IMR-90 (cell line): ENCODE measurements around the gene TTLL11. TPM values are rescaled to one million over a fixed set of nuclear protein-coding genes. Genes with fewer than 3 reads are reported as not detected.

Experiments used
- ATAC-seq: fragments of 200-7000 bp; cut with Tn5 transposase; 2 replicates; pipeline ENCODE4 v1.9.1; 2020; ENCODE audit warnings: low read depth, mild to moderate bottlenecking, moderate library complexity
- BruUV-seq: library from RNA; stranded (reverse); fragments of 400-500 nt; replicated peaks from 2 replicates; lab custom pipeline; 2021; lab: Mats Ljungman, UMichigan
- CTCF ChIA-PET: fragments of 300-600 bp; formaldehyde crosslinking; extraction: SDS; loops from one replicate; lab custom pipeline; 2021; ENCODE audit warnings: antibody characterized with exemption; lab: Yijun Ruan, JAX
- POLR2A ChIA-PET: fragments of 300-600 bp; sonication (Branson Sonifier 250); formaldehyde crosslinking; loops from one replicate; lab custom pipeline; 2022; ENCODE audit warnings: antibody characterized with exemption; ENCODE audit not compliant: unreplicated experiment; lab: Charles Lee
- DNase-seq: peaks from one replicate; pipeline ENCODE4 v3.0.0; 2013
- H2AFZ ChIP-seq: replicated peaks from 2 replicates; pipeline ENCODE3; 2013; ENCODE audit warnings: low read length, mild to moderate bottlenecking; ENCODE audit not compliant: poor library complexity
- H2AK5ac ChIP-seq: 2 replicates; pipeline ENCODE4 v1.6.1; 2013; ENCODE audit warnings: low read depth, low read length, inconsistent platforms
- H2AK9ac ChIP-seq: replicated peaks from 2 replicates; pipeline ENCODE3; 2013; ENCODE audit warnings: mild to moderate bottlenecking, low read depth, low read length, moderate library complexity; ENCODE audit not compliant: poor library complexity
- H2BK120ac ChIP-seq: 2 replicates; pipeline ENCODE4 v1.6.1; 2013; ENCODE audit warnings: low read depth, low read length, inconsistent platforms
- H2BK15ac ChIP-seq: 3 replicates; pipeline ENCODE4 v1.6.1; 2013; ENCODE audit warnings: low read depth, low read length, inconsistent platforms
- H2BK20ac ChIP-seq: 2 replicates; pipeline ENCODE4 v1.6.1; 2013; ENCODE audit warnings: low read depth, mild to moderate bottlenecking, inconsistent platforms, low read length, moderate library complexity
- H2BK5ac ChIP-seq: 2 replicates; pipeline ENCODE4 v1.6.1; 2013; ENCODE audit warnings: mild to moderate bottlenecking, low read depth, low read length, inconsistent platforms; ENCODE audit not compliant: poor library complexity, severe bottlenecking
- H3K14ac ChIP-seq: replicated peaks from 2 replicates; pipeline ENCODE4 v1.6.1; 2013; ENCODE audit warnings: low read depth, low read length, inconsistent platforms
- H3K18ac ChIP-seq: 2 replicates; pipeline ENCODE4 v1.6.1; 2013; ENCODE audit warnings: low read depth, low read length, control low read depth
- H3K23ac ChIP-seq: 2 replicates; pipeline ENCODE4 v1.6.1; 2013; ENCODE audit warnings: low read depth, low read length, inconsistent platforms
- H3K27ac ChIP-seq: 2 replicates; pipeline ENCODE4 v1.5.1; 2013; ENCODE audit warnings: mild to moderate bottlenecking, control low read depth, low read length; ENCODE audit not compliant: insufficient read depth
- H3K27me3 ChIP-seq: 2 replicates; pipeline ENCODE4 v1.6.1; 2013; ENCODE audit warnings: low read length; ENCODE audit not compliant: control insufficient read depth, insufficient read depth
- H3K36me3 ChIP-seq: 2 replicates; pipeline ENCODE4 v1.6.1; 2013; ENCODE audit warnings: low read length, mixed read lengths; ENCODE audit not compliant: control insufficient read depth, insufficient read depth
- H3K4ac ChIP-seq: 2 replicates; pipeline ENCODE4 v1.6.1; 2013; ENCODE audit warnings: low read depth, low read length, inconsistent platforms
- H3K4me1 ChIP-seq: 2 replicates; pipeline ENCODE4 v1.6.1; 2013; ENCODE audit warnings: low read length, mixed read lengths; ENCODE audit not compliant: control insufficient read depth, insufficient read depth
- H3K4me2 ChIP-seq: 2 replicates; pipeline ENCODE4 v1.6.1; 2013; ENCODE audit warnings: low read depth, mild to moderate bottlenecking, control low read depth, low read length, moderate library complexity
- H3K4me3 ChIP-seq: 2 replicates; pipeline ENCODE4 v1.5.1; 2013; ENCODE audit warnings: low read depth, mild to moderate bottlenecking, control low read depth, low read length, moderate library complexity; ENCODE audit not compliant: insufficient read depth
- H3K56ac ChIP-seq: 2 replicates; pipeline ENCODE4 v1.6.1; 2013; ENCODE audit warnings: low read length, inconsistent platforms; ENCODE audit not compliant: insufficient read depth; ENCODE audit errors: extremely low read depth
- H3K79me1 ChIP-seq, 2 experiments: 2 replicates each; pipeline ENCODE4 v1.6.1; 2013; ENCODE audit warnings: low read length in 2 of 2, inconsistent platforms in 1 of 2, low read depth in 1 of 2
- H3K9ac ChIP-seq: 2 replicates; pipeline ENCODE4 v1.6.1; 2013; ENCODE audit warnings: low read depth, low read length, control low read depth
- H3K9me1 ChIP-seq: 2 replicates; pipeline ENCODE4 v1.6.1; 2013; ENCODE audit warnings: low read length, inconsistent platforms; ENCODE audit not compliant: insufficient read depth
- H3K9me3 ChIP-seq: 2 replicates; pipeline ENCODE4 v1.6.1; 2013; ENCODE audit warnings: low read length; ENCODE audit not compliant: control insufficient read depth, insufficient read depth
- H4K20me1 ChIP-seq: 2 replicates; pipeline ENCODE4 v1.6.1; 2013; ENCODE audit warnings: low read length, inconsistent platforms; ENCODE audit not compliant: insufficient read depth
- H4K5ac ChIP-seq: 2 replicates; pipeline ENCODE4 v1.6.1; 2013; ENCODE audit warnings: mild to moderate bottlenecking, low read depth, low read length, control low read depth
- H4K8ac ChIP-seq, 2 experiments: 2 replicates each; pipeline ENCODE4 v1.6.1; 2013; ENCODE audit warnings: low read depth in 2 of 2, low read length in 2 of 2, control low read depth in 1 of 2, inconsistent platforms in 1 of 2
- H4K91ac ChIP-seq: 2 replicates; pipeline ENCODE4 v1.6.1; 2013; ENCODE audit warnings: low read depth, low read length, inconsistent platforms; ENCODE audit not compliant: insufficient read depth
- BHLHE40 ChIP-seq: fragments of 150-350 bp; IDR thresholded peaks from 2 replicates; pipeline ENCODE4 v1.6.1; 2016; ENCODE audit warnings: mild to moderate bottlenecking, low read depth, low read length
- CEBPB ChIP-seq: IDR thresholded peaks from 2 replicates; pipeline ENCODE4 v1.6.1; 2012; ENCODE audit warnings: low read depth, low read length, improper control_type of control experiment
- CHD1 ChIP-seq: IDR thresholded peaks from 2 replicates; pipeline ENCODE4 v1.6.1; 2012; ENCODE audit warnings: low read depth, low read length, improper control_type of control experiment
- ELK1 ChIP-seq: fragments of 150-350 bp; IDR thresholded peaks from 2 replicates; pipeline ENCODE4 v1.6.1; 2016; ENCODE audit warnings: low read depth, mild to moderate bottlenecking, low read length, moderate library complexity, borderline replicate concordance
- FOS ChIP-seq: fragments of 150-350 bp; IDR thresholded peaks from 2 replicates; pipeline ENCODE4 v1.6.1; 2016; ENCODE audit warnings: low read depth, low read length
- MAFK ChIP-seq: IDR thresholded peaks from 2 replicates; pipeline ENCODE4 v1.6.1; 2012; ENCODE audit warnings: low read depth, low read length, improper control_type of control experiment
- MAZ ChIP-seq: IDR thresholded peaks from 2 replicates; pipeline ENCODE4 v1.6.1; 2012; ENCODE audit warnings: low read depth, mild to moderate bottlenecking, low read length, improper control_type of control experiment, moderate library complexity, borderline replicate concordance
- MXI1 ChIP-seq: IDR thresholded peaks from 2 replicates; pipeline ENCODE4 v1.6.1; 2012; ENCODE audit warnings: low read depth, mild to moderate bottlenecking, low read length, moderate library complexity, borderline replicate concordance
- NFE2L2 ChIP-seq: fragments of 150-350 bp; IDR thresholded peaks from 2 replicates; pipeline ENCODE4 v1.6.1; 2016; ENCODE audit warnings: low read depth, mild to moderate bottlenecking, low read length
- POLR2A ChIP-seq: IDR thresholded peaks from 2 replicates; pipeline ENCODE4 v1.6.1; 2012; ENCODE audit warnings: mild to moderate bottlenecking, low read depth, low read length
- RAD21 ChIP-seq: IDR thresholded peaks from 2 replicates; pipeline ENCODE4 v1.6.1; 2012; ENCODE audit warnings: low read length, improper control_type of control experiment
- RCOR1 ChIP-seq: IDR thresholded peaks from 2 replicates; pipeline ENCODE4 v1.6.1; 2012; ENCODE audit warnings: mild to moderate bottlenecking, low read length, improper control_type of control experiment; ENCODE audit not compliant: insufficient replicate concordance
- RFX5 ChIP-seq: IDR thresholded peaks from 2 replicates; pipeline ENCODE4 v1.8.0; 2012; ENCODE audit warnings: low read depth, mild to moderate bottlenecking, low read length, moderate library complexity
- SMC3 ChIP-seq: fragments of 150-350 bp; IDR thresholded peaks from 2 replicates; pipeline ENCODE4 v1.6.1; 2016; ENCODE audit warnings: low read depth, mild to moderate bottlenecking, antibody characterized with exemption, low read length, moderate library complexity
- WGBS, 2 experiments: methylation state at CpG; one replicate each; pipeline versions ENCODE4 v1.1.5 to v1.1.7; 2013; ENCODE audit warnings: missing lambda C conversion rate in 2 of 2; ENCODE audit not compliant: insufficient read length in 1 of 2; ENCODE audit errors: extremely low coverage in 2 of 2; 5-methylcytosine and 5-hydroxymethylcytosine counted together
- dilution Hi-C: fragments of 300-500 bp; cut with HindIII; formaldehyde crosslinking; loops from one replicate; pipeline ENCODE4 v1.14.3; 2018; ENCODE audit warnings: low sequenced_read_pairs; ENCODE audit not compliant: unreplicated experiment
- in situ Hi-C: fragments of 300-500 bp; cut with MboI; formaldehyde crosslinking; loops from 3 replicates; pipeline ENCODE4 v1.14.3; 2019; ENCODE audit warnings: low sequenced_read_pairs, inconsistent platforms, mixed read lengths
- intact Hi-C: fragments of 100-400 bp; cut with micrococcal nuclease; formaldehyde crosslinking; loops from 2 replicates; pipeline ENCODE4 v1.10.0; 2022
- polyA plus RNA-seq, 3 experiments: library from polyadenylated mRNA; depleted of rRNA; stranded (reverse); fragments of >200 nt; gene quantifications; 2 replicates each; pipeline ENCODE4 v1.2.3, GENCODE V29; 2012; ENCODE audit warnings: low replicate concordance in 1 of 3
- total RNA-seq: library from RNA; depleted of rRNA; stranded (reverse); fragments of >200 nt; gene quantifications from 2 replicates; pipeline ENCODE4 v1.2.3, GENCODE V29; 2012
- TF ChIP-seq, protein P1 (sequence below): fragments of 150-350 bp; IDR thresholded peaks from 2 replicates; pipeline ENCODE4 v1.6.1; 2017; ENCODE audit warnings: mild to moderate bottlenecking, antibody characterized with exemption, low read length, low read depth
- TF ChIP-seq, protein P2 (sequence below): conservative IDR thresholded peaks from 2 replicates; pipeline ENCODE4 v1.5.1; 2012; ENCODE audit warnings: mild to moderate bottlenecking, low read depth, low read length, improper control_type of control experiment

TTLL11 gene
- total and polyA plus RNA-seq, 2 of the 4 experiments (the other 2 are of a cell fraction) = 2.0 to 4.6 TPM

GRCh38 chr9:122127396-122127798 is 34.3 kb upstream of the TTLL11 start:
- intact Hi-C loops = no loop called here
- Histone ChIP-seq H3K23ac (no peak overlapping the region), H2AK9ac (peak overlapping the region; percentile 62), H2BK5ac (no peak overlapping the region), H2BK20ac (no peak overlapping the region), H3K4me3 (no peak overlapping the region), H4K8ac (no peak overlapping the region), H2AK5ac (peak overlapping the region; percentile 8; the same call in 1 of the 2 replicates), H3K9me1 (peaks cover 7% of the 10 kb centered on the region), H2BK120ac (no peak overlapping the region), H3K27me3 (peaks cover 2% of the 10 kb centered on the region; the same call in 1 of the 2 replicates), H3K4me2 (no peak overlapping the region), H3K4ac (0 out of 2 replicates have a peak overlapping the region, but pooled peaks have one; percentile 21), H3K4me1 (peaks cover 13% of the 10 kb centered on the region), H3K9ac (no peak overlapping the region), H3K27ac (no peak overlapping the region), H4K20me1 (no peaks in the 10 kb centered on the region), H4K5ac (no peak overlapping the region), H2AFZ (peak overlapping the region; percentile 87), H3K36me3 (no peaks in the 10 kb centered on the region), H2BK15ac (no peak overlapping the region), H3K79me1 (no peaks in the 10 kb centered on the region), H3K56ac (no peak overlapping the region), H4K91ac (no peak overlapping the region), H3K18ac (no peak overlapping the region), H3K14ac (no peak overlapping the region), H3K9me3 (no peaks in the 10 kb centered on the region)
- TF ChIP-seq, protein P1, sequence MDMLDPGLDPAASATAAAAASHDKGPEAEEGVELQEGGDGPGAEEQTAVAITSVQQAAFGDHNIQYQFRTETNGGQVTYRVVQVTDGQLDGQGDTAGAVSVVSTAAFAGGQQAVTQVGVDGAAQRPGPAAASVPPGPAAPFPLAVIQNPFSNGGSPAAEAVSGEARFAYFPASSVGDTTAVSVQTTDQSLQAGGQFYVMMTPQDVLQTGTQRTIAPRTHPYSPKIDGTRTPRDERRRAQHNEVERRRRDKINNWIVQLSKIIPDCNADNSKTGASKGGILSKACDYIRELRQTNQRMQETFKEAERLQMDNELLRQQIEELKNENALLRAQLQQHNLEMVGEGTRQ = no peak
- no peak for TF ChIP-seq MXI1
- TF ChIP-seq, protein P2, sequence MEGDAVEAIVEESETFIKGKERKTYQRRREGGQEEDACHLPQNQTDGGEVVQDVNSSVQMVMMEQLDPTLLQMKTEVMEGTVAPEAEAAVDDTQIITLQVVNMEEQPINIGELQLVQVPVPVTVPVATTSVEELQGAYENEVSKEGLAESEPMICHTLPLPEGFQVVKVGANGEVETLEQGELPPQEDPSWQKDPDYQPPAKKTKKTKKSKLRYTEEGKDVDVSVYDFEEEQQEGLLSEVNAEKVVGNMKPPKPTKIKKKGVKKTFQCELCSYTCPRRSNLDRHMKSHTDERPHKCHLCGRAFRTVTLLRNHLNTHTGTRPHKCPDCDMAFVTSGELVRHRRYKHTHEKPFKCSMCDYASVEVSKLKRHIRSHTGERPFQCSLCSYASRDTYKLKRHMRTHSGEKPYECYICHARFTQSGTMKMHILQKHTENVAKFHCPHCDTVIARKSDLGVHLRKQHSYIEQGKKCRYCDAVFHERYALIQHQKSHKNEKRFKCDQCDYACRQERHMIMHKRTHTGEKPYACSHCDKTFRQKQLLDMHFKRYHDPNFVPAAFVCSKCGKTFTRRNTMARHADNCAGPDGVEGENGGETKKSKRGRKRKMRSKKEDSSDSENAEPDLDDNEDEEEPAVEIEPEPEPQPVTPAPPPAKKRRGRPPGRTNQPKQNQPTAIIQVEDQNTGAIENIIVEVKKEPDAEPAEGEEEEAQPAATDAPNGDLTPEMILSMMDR = no peak
- no peak for TF ChIP-seq MAFK
- TF ChIP-seq CEBPB = no peak
- no peak for TF ChIP-seq POLR2A
- no peak for TF ChIP-seq FOS
- no peak for TF ChIP-seq RFX5
- no peak for TF ChIP-seq NFE2L2
- no peak for TF ChIP-seq MAZ
- TF ChIP-seq RAD21 = no peak
- TF ChIP-seq BHLHE40 = no peak
- TF ChIP-seq CHD1 = no peak
- no peak for TF ChIP-seq ELK1
- no peak for TF ChIP-seq SMC3
- no peak for TF ChIP-seq RCOR1
- ATAC-seq (no peak), DNase-seq (no peak)
- dilution Hi-C loops = no loop called here
- WGBS, 2 experiments = 70% methylated on average over 2 of the region's 10 CpGs; no CpG with 5 or more reads in 1 of the 2 experiments
- in situ Hi-C loops = no loop called here
- POLR2A ChIA-PET = no interaction called here
- CTCF ChIA-PET = interaction anchor here (0.8 to 3.7 kb wide), 2 partner anchors 28 to 223 kb away, joined by 3 to 43 read pairs; no protein-coding TSS in a partner anchor
- BruUV-seq = no TSS peak
